Measurements from ENCODE around the gene CDC42BPB. TPM values are rescaled to one million over a fixed set of nuclear protein-coding genes. Genes with fewer than 3 reads are reported as not detected.

CDC42BPB gene
- total and polyA plus RNA-seq, 2 of the 13 experiments (the other 11 are each of a cell fraction or from before 2014, with no cell fraction given), result 19.7 to 32.3 TPM

DNA sequence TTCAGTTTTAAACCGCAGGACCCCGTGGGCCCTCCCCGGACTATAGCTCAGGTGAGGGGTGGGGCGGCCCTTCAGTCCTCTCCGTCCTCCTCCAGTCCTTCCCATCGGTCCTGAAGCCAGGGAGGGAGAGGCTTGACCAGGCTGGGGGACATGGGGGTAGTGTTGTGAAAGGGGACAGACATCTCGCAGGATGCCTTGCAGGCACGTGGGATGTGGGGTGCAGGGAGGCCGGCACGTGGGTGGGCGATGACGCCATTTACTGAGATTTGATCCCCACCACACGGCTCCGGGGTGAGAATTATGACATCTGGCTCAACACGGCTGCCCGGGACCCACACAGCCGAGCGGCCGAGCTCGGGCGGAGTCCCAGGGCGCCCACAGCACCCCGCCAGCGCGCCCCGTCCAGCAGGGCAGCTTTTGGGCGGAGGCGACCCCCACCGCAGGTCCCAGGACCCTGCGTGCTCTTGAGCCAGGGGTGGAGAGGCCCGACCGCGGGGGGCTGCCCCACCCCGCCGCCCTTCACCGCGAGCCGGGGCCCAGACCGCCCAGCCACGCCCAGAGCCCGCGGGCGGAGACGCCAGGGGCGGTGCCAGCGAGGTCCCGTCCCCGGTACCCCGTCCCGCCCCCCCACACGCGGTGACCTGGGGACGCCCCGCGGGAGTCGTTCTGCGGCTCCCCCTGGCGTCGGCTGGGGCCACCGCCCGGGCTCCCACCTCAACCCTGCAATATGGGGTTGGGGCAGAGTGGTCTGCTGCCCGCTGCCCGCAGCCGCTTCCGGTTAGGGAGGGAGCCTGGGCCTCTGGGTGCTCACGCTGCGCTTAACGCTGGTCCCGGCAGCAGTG, 33.9 kb upstream of the CDC42BPB start (continued):
- TF ChIP-seq KLF6 (CRISPR knock-in tag; IDR thresholded peaks at IDR 0.05) (no peak), SPEN (CRISPR knock-in tag; IDR thresholded peaks at IDR 0.05; ENCODE audit: low read depth) (0 out of 2 replicates have a peak, but pooled peaks have one; percentile 21), ZNF83 (CRISPR knock-in tag; IDR thresholded peaks at IDR 0.05; ENCODE audit: borderline replicate concordance) (0 out of 2 replicates have a peak, but pooled peaks have one; percentile 16), FOXK1 (CRISPR knock-in tag; IDR thresholded peaks at IDR 0.05; ENCODE audit: borderline replicate concordance, low read depth) (no peak), KDM4B (CRISPR knock-in tag; IDR thresholded peaks at IDR 0.05) (no peak), TAF15 (IDR thresholded peaks at IDR 0.05; ENCODE audit: low read depth, low read length, poor library complexity, severe bottlenecking) (peak; percentile 2), XRCC5 (optimal IDR thresholded peaks at IDR 0.05; ENCODE audit: low read length) (peak; percentile 46), HDAC1 (CRISPR knock-in tag; IDR thresholded peaks at IDR 0.05) (peak; percentile 37; the same call in 1 of the 2 replicates), RBFOX2 (IDR thresholded peaks at IDR 0.05; ENCODE audit: low read depth, low read length) (0 out of 2 replicates have a peak, but pooled peaks have one; percentile 32), PCBP1 (IDR thresholded peaks at IDR 0.05; ENCODE audit: borderline replicate concordance, low read depth, low read length) (0 out of 2 replicates have a peak, but pooled peaks have one; percentile 30), CAMTA2 (CRISPR knock-in tag; IDR thresholded peaks at IDR 0.05; ENCODE audit: borderline replicate concordance) (peak; percentile 47; the same call in 1 of the 2 replicates), RXRA (CRISPR knock-in tag; IDR thresholded peaks at IDR 0.05) (peak; percentile 55; the same call in 1 of the 2 replicates)
- TF ChIP-seq, protein P1, sequence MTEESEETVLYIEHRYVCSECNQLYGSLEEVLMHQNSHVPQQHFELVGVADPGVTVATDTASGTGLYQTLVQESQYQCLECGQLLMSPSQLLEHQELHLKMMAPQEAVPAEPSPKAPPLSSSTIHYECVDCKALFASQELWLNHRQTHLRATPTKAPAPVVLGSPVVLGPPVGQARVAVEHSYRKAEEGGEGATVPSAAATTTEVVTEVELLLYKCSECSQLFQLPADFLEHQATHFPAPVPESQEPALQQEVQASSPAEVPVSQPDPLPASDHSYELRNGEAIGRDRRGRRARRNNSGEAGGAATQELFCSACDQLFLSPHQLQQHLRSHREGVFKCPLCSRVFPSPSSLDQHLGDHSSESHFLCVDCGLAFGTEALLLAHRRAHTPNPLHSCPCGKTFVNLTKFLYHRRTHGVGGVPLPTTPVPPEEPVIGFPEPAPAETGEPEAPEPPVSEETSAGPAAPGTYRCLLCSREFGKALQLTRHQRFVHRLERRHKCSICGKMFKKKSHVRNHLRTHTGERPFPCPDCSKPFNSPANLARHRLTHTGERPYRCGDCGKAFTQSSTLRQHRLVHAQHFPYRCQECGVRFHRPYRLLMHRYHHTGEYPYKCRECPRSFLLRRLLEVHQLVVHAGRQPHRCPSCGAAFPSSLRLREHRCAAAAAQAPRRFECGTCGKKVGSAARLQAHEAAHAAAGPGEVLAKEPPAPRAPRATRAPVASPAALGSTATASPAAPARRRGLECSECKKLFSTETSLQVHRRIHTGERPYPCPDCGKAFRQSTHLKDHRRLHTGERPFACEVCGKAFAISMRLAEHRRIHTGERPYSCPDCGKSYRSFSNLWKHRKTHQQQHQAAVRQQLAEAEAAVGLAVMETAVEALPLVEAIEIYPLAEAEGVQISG (CRISPR knock-in tag; IDR thresholded peaks at IDR 0.05), result peak; percentile 25; the same call in 1 of the 2 replicates
- TF ChIP-seq, protein P2, sequence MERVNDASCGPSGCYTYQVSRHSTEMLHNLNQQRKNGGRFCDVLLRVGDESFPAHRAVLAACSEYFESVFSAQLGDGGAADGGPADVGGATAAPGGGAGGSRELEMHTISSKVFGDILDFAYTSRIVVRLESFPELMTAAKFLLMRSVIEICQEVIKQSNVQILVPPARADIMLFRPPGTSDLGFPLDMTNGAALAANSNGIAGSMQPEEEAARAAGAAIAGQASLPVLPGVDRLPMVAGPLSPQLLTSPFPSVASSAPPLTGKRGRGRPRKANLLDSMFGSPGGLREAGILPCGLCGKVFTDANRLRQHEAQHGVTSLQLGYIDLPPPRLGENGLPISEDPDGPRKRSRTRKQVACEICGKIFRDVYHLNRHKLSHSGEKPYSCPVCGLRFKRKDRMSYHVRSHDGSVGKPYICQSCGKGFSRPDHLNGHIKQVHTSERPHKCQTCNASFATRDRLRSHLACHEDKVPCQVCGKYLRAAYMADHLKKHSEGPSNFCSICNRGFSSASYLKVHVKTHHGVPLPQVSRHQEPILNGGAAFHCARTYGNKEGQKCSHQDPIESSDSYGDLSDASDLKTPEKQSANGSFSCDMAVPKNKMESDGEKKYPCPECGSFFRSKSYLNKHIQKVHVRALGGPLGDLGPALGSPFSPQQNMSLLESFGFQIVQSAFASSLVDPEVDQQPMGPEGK (CRISPR knock-in tag; IDR thresholded peaks at IDR 0.05), result 0 out of 2 replicates have a peak, but pooled peaks have one; percentile 20
- TF ChIP-seq, protein P3, sequence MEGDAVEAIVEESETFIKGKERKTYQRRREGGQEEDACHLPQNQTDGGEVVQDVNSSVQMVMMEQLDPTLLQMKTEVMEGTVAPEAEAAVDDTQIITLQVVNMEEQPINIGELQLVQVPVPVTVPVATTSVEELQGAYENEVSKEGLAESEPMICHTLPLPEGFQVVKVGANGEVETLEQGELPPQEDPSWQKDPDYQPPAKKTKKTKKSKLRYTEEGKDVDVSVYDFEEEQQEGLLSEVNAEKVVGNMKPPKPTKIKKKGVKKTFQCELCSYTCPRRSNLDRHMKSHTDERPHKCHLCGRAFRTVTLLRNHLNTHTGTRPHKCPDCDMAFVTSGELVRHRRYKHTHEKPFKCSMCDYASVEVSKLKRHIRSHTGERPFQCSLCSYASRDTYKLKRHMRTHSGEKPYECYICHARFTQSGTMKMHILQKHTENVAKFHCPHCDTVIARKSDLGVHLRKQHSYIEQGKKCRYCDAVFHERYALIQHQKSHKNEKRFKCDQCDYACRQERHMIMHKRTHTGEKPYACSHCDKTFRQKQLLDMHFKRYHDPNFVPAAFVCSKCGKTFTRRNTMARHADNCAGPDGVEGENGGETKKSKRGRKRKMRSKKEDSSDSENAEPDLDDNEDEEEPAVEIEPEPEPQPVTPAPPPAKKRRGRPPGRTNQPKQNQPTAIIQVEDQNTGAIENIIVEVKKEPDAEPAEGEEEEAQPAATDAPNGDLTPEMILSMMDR (CRISPR knock-in tag; IDR thresholded peaks at IDR 0.05), result peak; percentile 66
- TF ChIP-seq, protein P4, sequence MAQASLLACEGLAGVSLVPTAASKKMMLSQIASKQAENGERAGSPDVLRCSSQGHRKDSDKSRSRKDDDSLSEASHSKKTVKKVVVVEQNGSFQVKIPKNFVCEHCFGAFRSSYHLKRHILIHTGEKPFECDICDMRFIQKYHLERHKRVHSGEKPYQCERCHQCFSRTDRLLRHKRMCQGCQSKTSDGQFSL (CRISPR knock-in tag; IDR thresholded peaks at IDR 0.05), result peak; percentile 87
- TF ChIP-seq, protein P5, sequence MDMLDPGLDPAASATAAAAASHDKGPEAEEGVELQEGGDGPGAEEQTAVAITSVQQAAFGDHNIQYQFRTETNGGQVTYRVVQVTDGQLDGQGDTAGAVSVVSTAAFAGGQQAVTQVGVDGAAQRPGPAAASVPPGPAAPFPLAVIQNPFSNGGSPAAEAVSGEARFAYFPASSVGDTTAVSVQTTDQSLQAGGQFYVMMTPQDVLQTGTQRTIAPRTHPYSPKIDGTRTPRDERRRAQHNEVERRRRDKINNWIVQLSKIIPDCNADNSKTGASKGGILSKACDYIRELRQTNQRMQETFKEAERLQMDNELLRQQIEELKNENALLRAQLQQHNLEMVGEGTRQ (IDR thresholded peaks at IDR 0.05; ENCODE audit: low read depth, low read length), result no peak
- TF ChIP-seq, protein P5 (CRISPR knock-in tag; IDR thresholded peaks at IDR 0.05; ENCODE audit: borderline replicate concordance), result no peak
